ENCODE measurements around the gene TMEM130.

Gene TMEM130

GRCh38 chr7:98840722-98841121, 29.1 kb downstream of the TMEM130 start:
- peak; percentile 35 for DNase-seq

DNA sequence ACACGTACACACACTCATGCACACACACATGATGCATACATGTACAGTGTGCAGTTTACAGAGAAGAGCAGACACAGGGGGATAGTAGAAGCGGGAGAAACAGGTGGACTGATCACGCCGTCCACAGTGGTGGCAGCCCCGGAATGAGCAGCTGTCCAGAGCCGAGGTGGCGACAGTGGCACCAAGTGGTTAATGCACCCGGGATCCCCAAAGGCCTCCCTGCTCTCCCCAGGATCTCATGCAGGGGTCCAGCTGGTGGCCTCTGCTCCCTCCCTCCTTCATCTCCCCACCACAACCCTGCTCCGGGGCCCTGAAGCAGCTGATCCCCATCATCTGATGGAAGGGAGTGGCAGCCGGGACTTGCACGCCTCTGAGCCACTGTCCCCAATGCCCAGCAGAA, 29.7 kb downstream of the TMEM130 start:
- no peak for DNase-seq

- DNase-seq, result no peak
Measured at GRCh38 chr7:98837630-98837972, 32.2 kb downstream of the TMEM130 start.

GRCh38 chr7:98836811-98837629, 32.8 kb downstream of the TMEM130 start:
- DNase-seq, result peak; percentile 12

DNA sequence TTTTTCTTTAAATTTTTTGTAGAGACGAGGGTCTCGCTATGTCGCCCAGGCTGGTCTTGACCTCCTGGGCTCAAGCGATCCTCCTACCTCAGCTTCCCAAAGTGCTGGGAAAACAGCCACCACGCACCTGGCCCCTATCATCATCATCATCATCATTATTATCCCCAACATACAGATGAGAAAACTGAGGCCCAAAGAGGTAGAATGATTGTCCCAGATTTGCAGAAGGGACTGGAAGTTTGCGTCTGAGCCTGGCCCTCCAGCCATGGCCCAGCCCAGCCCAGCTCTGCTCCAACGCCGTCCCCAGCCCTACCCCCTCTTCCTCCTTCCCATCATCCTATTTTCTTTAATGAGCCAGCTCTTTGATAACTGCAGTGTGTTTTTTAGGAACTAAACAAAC, 34.9 kb downstream of the TMEM130 start:
- DNase-seq, result no peak

DNA sequence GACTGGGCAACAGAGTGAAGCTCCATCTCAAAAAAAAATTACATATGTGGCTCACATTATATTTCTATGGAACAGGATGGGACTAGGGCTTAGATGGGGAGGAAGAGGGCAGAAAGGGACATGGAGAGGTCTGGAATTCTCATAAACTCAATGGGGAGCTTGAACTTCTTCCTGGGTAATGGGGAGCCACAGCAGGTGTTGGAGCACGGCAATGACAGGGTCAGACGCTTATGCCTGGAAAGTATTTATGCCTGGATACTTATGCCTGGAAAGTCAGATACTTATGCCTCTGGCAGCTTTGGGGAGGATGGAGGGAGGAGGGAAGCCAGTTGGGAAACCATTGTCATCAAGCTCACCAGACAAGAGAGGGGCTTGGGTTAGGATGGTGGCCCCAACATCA, 36.8 kb downstream of the TMEM130 start:
- DNase-seq, result no peak

DNA sequence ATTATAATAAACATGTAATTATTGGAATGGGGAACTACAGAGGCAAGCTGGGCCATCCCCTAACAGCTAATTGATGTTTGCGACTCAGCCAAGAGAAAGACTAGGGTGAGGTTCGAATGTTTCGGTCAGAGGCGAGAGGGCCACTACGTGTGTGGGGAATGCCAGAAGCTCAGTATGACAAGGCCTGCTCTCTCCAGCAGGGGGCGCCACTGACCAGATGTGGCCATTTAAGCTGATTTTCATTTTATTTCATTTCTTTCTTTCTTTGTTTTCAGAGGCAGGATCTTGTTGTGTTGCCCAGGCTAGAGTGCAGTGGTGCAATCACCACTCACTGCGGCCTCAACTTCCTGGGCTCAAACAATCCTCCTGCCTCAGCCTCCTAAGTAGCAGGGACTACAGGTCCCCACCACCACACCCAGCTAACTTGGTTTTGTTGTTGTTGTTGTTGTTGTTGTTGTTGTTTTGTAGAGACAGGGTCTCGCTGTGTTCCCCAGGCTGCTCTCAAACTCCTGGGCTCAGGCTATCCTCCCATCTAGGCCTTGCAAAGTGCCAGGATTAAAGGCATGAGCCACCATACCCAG, 38.1 kb downstream of the TMEM130 start:
- no peak for DNase-seq

DNA sequence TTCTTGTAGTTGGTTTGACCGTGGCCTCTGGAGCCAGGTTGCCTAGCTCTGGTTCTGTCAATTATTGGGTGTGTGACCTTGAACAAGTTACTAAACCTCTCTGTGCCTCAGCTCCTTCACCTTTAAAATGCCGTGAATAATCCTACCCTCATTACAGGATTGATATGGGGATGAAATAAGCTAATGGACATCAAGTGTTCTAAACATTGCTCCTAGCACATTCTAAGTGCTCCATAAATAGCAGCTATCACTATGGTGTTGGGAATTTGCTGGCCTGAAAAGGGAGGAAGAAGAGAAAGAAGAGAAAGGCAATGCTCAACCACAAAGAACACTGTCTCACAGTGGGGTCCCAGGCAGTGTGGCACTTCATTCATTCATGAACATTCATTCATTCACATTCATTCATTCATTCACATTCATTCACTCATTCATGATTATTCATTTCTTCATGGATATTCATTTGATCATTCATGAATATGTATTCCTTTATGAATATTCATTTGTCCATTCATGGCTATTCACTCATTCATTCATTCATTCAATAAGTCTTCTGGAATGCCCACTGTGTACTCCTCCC, 38.8 kb downstream of the TMEM130 start:
- no peak for DNase-seq

DNA sequence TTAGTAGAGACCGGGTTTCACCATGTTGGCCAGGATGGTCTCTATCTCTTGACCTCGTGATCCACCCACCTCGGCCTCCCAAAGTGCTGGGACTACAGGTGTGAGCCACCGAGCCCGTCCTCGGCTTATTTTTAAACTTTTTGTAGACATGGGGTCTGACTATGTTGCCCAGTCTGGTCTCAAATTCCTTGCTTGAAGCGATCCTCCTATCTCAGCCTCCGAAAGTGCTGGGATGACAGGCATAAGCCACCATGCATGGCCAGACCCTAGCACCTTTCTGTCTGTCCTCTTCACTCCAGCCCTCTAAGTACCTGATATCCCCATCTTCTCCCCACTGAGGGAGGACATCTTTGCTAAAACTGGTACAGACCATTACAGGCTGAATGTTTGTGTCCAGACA, 41.4 kb downstream of the TMEM130 start:
- DNase-seq, result no peak

DNA sequence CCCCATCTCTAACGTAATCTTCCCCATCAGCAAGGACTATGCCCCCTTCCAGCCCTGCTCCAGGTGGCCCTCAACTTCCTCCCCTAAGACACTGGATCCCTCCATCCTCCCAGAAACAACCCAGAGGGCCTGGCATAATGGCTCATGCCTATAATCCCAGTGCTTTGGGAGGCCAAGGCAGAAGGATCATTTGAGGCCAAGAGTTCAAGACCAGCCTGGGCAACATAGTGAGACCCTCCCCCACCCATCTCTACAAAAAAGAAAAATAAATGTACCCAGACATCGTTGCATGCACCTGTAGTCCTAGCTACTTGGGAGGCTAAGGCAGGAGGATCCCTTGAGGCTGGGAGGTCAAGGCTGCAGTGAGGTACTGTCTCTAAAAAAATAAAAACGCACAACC, 42.6 kb downstream of the TMEM130 start:
- no peak for DNase-seq

- no peak for DNase-seq
Measured at GRCh38 chr7:98826811-98827231, 43.0 kb downstream of the TMEM130 start.

DNA sequence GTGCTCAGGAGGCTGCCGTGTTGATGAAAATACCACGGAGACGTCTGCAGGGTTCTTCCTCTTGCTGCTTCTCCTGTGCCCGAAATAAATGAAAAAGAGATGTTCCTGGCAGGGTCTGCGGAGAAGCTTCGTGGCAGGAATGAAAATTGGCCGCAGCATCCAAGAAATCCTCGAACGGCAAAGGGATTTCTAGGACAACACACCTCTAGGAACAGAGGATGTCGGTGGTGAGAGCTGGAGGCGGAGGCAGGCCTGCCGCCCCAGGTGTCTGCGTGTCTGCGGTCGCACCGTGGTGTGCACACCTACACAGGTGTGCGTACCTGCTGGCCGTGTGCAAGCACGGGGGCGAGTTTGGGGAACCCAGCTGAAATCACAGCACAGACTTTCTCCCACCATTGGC, 43.4 kb downstream of the TMEM130 start:
- DNase-seq, result no peak

- DNase-seq, result no peak
Measured at GRCh38 chr7:98823226-98823625, 46.6 kb downstream of the TMEM130 start.

DNA sequence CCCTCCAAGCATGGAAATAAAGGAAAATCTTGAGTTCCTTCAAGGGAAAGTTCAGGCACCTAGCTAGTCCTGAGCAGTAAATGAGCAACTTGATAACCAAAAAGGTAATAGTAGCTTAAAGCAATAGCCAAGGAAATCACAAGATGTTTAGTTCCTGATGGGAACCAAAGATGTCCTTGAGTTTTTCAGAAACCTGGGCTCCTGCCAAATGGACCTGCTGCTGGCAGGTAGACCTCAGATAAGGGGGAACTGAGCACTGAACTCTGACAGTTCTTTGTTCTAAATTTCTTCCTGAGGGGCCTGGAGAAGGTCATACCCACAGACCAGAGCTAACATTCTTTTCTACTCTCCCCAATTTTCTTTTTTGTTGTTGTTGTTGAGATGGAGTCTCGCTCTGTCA, 48.5 kb downstream of the TMEM130 start:
- DNase-seq, result no peak

GRCh38 chr7:98816967-98817710, 52.7 kb downstream of the TMEM130 start:
- no peak for DNase-seq

GRCh38 chr7:98816241-98816640, 53.6 kb downstream of the TMEM130 start:
- DNase-seq, result no peak

- DNase-seq, result no peak
Measured at GRCh38 chr7:98815313-98815712, 54.5 kb downstream of the TMEM130 start.

DNA sequence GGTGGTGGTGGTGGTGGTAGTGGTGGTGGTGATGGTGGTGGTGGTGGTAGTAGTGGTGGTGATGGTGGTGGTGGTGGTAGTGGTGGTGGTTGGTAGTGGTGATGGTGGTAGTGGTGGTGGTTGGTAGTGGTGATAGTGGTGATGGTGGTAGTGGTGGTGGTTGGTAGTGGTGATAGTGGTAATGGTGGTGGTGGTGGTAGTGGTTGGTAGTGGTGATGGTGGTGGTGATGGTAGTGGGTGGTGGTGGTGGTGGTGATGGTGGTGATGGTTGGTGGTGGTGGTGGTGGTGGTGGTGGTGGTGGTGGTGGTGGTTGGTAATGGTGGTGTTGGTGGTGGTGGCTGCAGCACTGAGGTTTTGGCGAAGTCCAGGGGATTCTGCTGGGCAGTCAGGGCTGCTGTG, 58.5 kb downstream of the TMEM130 start:
- DNase-seq, result no peak

- DNase-seq, result no peak
Measured at GRCh38 chr7:98810153-98810802, 59.5 kb downstream of the TMEM130 start.

DNA sequence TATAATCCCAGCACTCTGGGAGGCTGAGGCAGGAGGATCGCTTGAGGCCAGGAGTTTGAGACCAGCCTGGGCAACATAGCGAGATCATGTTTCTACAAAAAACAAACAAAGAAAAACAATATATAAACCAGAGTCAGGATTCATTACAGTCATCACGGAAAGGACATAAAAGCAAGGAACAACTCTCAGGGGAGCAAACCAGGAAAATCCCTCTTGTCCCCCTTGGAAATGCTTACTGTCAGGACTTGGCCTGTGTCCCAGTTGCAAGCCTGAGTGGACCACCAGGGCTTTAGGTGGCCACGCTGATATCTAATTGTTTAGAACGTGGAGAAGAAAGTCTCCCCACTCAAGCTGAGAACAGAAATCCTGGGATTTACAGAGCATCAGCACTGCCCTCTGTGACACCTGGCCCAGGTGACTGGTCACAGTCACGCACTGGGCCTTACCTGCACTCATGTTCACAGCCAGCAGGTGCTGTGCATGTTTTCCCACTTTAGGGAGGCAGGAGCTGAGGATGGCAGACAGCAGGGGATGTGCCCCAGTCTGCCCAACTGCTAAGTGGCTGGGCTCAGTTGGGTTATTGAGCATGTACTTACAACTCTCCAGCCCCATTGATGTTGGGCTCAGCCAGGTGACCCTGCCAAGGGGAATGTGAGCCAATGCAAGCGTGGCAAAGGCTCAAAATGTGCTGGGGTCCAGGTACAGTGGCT, 60.9 kb downstream of the TMEM130 start:
- DNase-seq, result no peak

DNA sequence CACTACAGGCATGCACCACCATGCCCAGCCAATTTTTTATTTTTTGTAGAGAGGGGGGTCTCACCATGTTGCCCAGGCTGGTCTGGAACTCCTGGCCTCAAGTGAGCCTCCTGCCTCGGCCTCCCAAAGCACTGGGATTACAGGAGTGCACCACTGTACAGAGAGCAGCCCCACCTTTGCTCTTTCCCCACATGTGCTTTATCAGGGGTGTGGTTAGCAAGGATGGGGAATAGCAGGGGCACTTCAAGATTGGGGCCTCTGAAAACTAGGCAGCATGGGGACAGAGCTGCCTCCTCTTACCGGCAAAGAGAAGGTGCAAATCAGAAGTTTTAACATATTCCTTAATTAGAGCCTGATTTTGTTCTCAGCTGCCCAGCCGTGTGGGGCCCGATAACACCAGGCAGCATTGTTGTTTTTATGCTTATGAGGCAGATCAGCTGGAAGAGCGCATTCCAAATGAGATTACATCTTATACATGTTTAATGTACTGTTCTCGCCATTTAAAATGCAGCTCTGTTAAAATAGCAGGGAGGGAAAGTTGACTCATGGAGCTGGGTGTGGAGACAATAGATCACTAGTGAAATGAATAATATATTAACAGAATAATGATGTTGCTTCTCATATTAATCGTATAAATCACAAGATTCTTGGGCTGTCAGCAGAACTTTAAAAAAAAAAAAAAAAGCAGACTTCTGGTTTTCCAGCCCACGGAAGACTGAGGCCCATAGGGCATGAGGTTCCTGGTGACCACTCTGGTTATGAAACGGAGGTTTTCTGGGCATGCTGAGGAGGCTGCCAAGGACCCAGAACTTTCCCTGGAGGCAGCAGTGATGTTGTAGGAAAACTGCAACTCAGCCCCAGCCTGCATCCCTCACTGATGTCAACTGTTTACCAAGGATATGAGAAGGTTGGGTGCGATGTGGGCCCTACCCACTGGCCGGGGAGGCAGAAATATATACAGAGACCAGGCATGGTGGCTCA, 62.5 kb downstream of the TMEM130 start:
- no peak for DNase-seq
